Neural cell (in vitro differentiated cells): ENCODE data around the gene GRIN1. TPM values are rescaled to one million over a fixed set of nuclear protein-coding genes. Genes with fewer than 3 reads are reported as not detected.

Experiments used
- H2AFZ ChIP-seq: fragments of 200-600, 300-800 bp; sonication (generic), shearing (Covaris generic); 2 replicates; pipeline ENCODE4 v1.6.0; 2014; ENCODE audit warnings: low read depth, mild to moderate bottlenecking, antibody characterized with exemption, low read length, moderate library complexity
- H3F3A ChIP-seq: fragments of 200-600 bp; shearing (Covaris generic); 2 replicates; pipeline ENCODE4 v1.6.1; 2016; ENCODE audit warnings: mild to moderate bottlenecking, moderate library complexity, mixed read lengths, antibody characterized with exemption, low read length; ENCODE audit not compliant: insufficient read depth, poor library complexity, severe bottlenecking
- H3K27ac ChIP-seq: fragments of 200-600, 300-800 bp; sonication (generic), shearing (Covaris generic); 2 replicates; pipeline ENCODE4 v1.5.1; 2014; ENCODE audit warnings: mild to moderate bottlenecking, low read length, moderate library complexity
- H3K27me3 ChIP-seq: fragments of 300-800, 200-600 bp; sonication (generic), shearing (Covaris generic); 2 replicates; pipeline ENCODE4 v1.6.0; 2014; ENCODE audit warnings: mild to moderate bottlenecking, low read depth, low read length, moderate library complexity; ENCODE audit not compliant: insufficient read depth
- H3K36me3 ChIP-seq: fragments of 300-800, 200-600 bp; sonication (generic), shearing (Covaris generic); 2 replicates; pipeline ENCODE4 v1.5.1; 2014; ENCODE audit warnings: mild to moderate bottlenecking, antibody characterized with exemption, low read length, moderate library complexity; ENCODE audit not compliant: insufficient read depth
- H3K4me2 ChIP-seq: fragments of 300-800, 200-600 bp; sonication (generic), shearing (Covaris generic); 2 replicates; pipeline ENCODE4 v1.6.0; 2014; ENCODE audit warnings: mild to moderate bottlenecking, low read length
- H3K4me3 ChIP-seq: fragments of 300-800, 200-600 bp; sonication (generic), shearing (Covaris generic); 2 replicates; pipeline ENCODE4 v1.5.1; 2014; ENCODE audit warnings: mild to moderate bottlenecking, low read length, moderate library complexity
- H3K79me2 ChIP-seq: fragments of 200-600 bp; shearing (Covaris generic); replicated peaks from 2 replicates; pipeline ENCODE4 v1.6.0; 2014; ENCODE audit warnings: mild to moderate bottlenecking, low read length, moderate library complexity; ENCODE audit not compliant: insufficient read depth
- H3K9ac ChIP-seq: fragments of 300-800, 200-600 bp; sonication (generic), shearing (Covaris generic); 2 replicates; pipeline ENCODE4 v1.6.1; 2016; ENCODE audit warnings: mild to moderate bottlenecking, low read length, mixed read lengths
- H3K9me2 ChIP-seq: fragments of 200-600 bp; shearing (Covaris generic); 2 replicates; pipeline ENCODE4 v1.6.1; 2016; ENCODE audit warnings: mild to moderate bottlenecking, low read length, mixed read lengths; ENCODE audit not compliant: insufficient read depth
- H3K9me3 ChIP-seq: fragments of 200-600, 300-800 bp; sonication (generic), shearing (Covaris generic); 2 replicates; pipeline ENCODE4 v1.6.1; 2016; ENCODE audit warnings: mild to moderate bottlenecking, mixed run types, low read length, moderate library complexity, mixed read lengths
- H4K20me1 ChIP-seq: fragments of 200-600 bp; shearing (Covaris generic); 2 replicates; pipeline ENCODE4 v1.6.1; 2016; ENCODE audit warnings: mild to moderate bottlenecking, mixed run types; ENCODE audit not compliant: insufficient read depth
- CTCF ChIP-seq: fragments of 450-650 bp; IDR thresholded peaks from 2 replicates; pipeline ENCODE4 v1.5.1; 2014; ENCODE audit warnings: antibody characterized with exemption, mild to moderate bottlenecking, moderate library complexity; ENCODE audit not compliant: poor library complexity, severe bottlenecking
- EP300 ChIP-seq: fragments of 450-650 bp; conservative IDR thresholded peaks from 2 replicates; pipeline ENCODE4 v1.6.1; 2014; ENCODE audit warnings: antibody characterized with exemption, mild to moderate bottlenecking, moderate library complexity; ENCODE audit not compliant: poor library complexity, severe bottlenecking
- EZH2 ChIP-seq: fragments of 200-600, 300-800 bp; shearing (Covaris generic), sonication (generic); IDR thresholded peaks from 2 replicates; pipeline ENCODE4 v1.6.1; 2014; ENCODE audit warnings: antibody characterized with exemption, low read length, borderline replicate concordance, mild to moderate bottlenecking; ENCODE audit not compliant: insufficient read depth, poor library complexity, severe bottlenecking
- MXI1 ChIP-seq: fragments of 450-650 bp; conservative IDR thresholded peaks from 2 replicates; pipeline ENCODE4 v1.6.1; 2014; ENCODE audit warnings: antibody characterized with exemption, mild to moderate bottlenecking; ENCODE audit not compliant: poor library complexity, severe bottlenecking
- POLR2AphosphoS5 ChIP-seq: IDR thresholded peaks from 2 replicates; pipeline ENCODE4 v1.6.1; 2012
- RAD21 ChIP-seq: fragments of 450-650 bp; conservative IDR thresholded peaks from 2 replicates; pipeline ENCODE4 v1.6.1; 2014; ENCODE audit warnings: antibody characterized with exemption, mild to moderate bottlenecking, moderate library complexity
- SMC3 ChIP-seq: fragments of 450-650 bp; conservative IDR thresholded peaks from 2 replicates; pipeline ENCODE4 v1.6.1; 2014; ENCODE audit warnings: antibody characterized with exemption, mild to moderate bottlenecking, moderate library complexity; ENCODE audit not compliant: poor library complexity
- TAF1 ChIP-seq: IDR thresholded peaks from 2 replicates; pipeline ENCODE4 v1.6.1; 2012; ENCODE audit warnings: low read depth
- polyA plus RNA-seq: library from polyadenylated mRNA; depleted of rRNA; stranded (reverse); fragments of >200 nt; gene quantifications from 2 replicates; pipeline ENCODE4 v1.2.3, GENCODE V29; 2014
- TF ChIP-seq, protein P1 (sequence below): IDR thresholded peaks from 2 replicates; pipeline ENCODE4 v1.6.1; 2012; ENCODE audit warnings: borderline replicate concordance

Gene GRIN1
- polyA plus RNA-seq, 1 donor from 2014 or later, result 0.58 TPM

DNA sequence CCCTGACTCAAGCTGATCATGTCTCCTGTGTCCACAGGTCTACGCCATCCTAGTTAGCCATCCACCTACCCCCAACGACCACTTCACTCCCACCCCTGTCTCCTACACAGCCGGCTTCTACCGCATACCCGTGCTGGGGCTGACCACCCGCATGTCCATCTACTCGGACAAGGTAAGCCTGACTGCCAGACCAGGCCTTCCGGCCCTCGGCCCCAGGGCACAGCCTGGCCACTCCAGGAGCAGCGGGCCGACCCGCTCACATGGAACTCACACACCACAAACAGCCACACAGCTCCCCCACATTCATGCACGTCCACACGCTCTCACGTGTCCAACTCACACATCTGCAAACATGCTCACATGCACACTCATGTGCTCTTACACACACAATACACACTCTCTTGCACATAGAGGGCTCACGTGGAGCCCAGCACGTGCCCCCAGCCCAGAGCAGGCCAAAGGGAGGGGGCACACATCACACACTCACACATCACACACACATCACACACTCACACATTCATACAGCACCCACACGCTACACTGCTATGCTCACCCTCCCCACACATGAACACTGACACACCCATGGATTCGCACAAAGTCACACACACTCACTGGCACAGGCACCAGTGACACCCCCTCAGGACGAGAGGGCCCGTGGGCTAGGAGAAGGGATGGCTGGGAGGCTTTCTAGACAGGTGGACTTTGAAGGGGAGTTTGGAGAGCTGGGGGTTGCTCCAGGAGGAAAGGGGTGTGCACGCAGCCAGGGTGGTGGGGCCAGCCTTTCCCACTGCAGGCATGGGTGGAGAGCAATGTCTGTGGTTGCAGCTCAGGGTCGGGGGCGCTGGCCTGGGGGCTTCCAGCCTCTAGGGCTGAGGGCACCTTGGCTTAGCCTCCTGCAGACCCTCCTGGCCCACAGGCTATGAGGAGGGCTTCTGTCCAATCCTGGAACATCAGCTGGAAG is 3.3 kb downstream of the GRIN1 start:
- H4K20me1 ChIP-seq, result no peaks in the 10 kb centered on the region
- H2AFZ ChIP-seq, result no peak overlapping the region
- no peak for TF ChIP-seq POLR2AphosphoS5
- TF ChIP-seq MXI1, result no peak
- TF ChIP-seq SMC3, result no peak
- no peak for TF ChIP-seq EZH2
- no peak for TF ChIP-seq TAF1
- TF ChIP-seq EP300, result no peak
- no peak for TF ChIP-seq RAD21
- TF ChIP-seq CTCF, result no peak
- TF ChIP-seq, protein P1, sequence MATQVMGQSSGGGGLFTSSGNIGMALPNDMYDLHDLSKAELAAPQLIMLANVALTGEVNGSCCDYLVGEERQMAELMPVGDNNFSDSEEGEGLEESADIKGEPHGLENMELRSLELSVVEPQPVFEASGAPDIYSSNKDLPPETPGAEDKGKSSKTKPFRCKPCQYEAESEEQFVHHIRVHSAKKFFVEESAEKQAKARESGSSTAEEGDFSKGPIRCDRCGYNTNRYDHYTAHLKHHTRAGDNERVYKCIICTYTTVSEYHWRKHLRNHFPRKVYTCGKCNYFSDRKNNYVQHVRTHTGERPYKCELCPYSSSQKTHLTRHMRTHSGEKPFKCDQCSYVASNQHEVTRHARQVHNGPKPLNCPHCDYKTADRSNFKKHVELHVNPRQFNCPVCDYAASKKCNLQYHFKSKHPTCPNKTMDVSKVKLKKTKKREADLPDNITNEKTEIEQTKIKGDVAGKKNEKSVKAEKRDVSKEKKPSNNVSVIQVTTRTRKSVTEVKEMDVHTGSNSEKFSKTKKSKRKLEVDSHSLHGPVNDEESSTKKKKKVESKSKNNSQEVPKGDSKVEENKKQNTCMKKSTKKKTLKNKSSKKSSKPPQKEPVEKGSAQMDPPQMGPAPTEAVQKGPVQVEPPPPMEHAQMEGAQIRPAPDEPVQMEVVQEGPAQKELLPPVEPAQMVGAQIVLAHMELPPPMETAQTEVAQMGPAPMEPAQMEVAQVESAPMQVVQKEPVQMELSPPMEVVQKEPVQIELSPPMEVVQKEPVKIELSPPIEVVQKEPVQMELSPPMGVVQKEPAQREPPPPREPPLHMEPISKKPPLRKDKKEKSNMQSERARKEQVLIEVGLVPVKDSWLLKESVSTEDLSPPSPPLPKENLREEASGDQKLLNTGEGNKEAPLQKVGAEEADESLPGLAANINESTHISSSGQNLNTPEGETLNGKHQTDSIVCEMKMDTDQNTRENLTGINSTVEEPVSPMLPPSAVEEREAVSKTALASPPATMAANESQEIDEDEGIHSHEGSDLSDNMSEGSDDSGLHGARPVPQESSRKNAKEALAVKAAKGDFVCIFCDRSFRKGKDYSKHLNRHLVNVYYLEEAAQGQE, result no peak
- H3K27me3 ChIP-seq, result peaks cover 65% of the 10 kb centered on the region
- H3K9ac ChIP-seq, result no peak overlapping the region
- no peak overlapping the region for H3K4me2 ChIP-seq
- no peaks in the 10 kb centered on the region for H3K9me3 ChIP-seq
- no peaks in the 10 kb centered on the region for H3K36me3 ChIP-seq
- no peak overlapping the region for H3K4me3 ChIP-seq
- no peaks in the 10 kb centered on the region for H3K79me2 ChIP-seq
- H3K9me2 ChIP-seq, result no peaks in the 10 kb centered on the region
- no peaks in the 10 kb centered on the region for H3F3A ChIP-seq
- H3K27ac ChIP-seq, result no peak overlapping the region

- Histone ChIP-seq H3K9ac (no peak overlapping the region), H3K79me2 (no peaks in the 10 kb centered on the region), H3F3A (no peaks in the 10 kb centered on the region), H3K27me3 (peaks cover 55% of the 10 kb centered on the region), H3K36me3 (no peaks in the 10 kb centered on the region), H3K9me2 (no peaks in the 10 kb centered on the region), H2AFZ (no peak overlapping the region), H4K20me1 (no peaks in the 10 kb centered on the region), H3K27ac (no peak overlapping the region), H3K4me3 (no peak overlapping the region), H3K4me2 (no peak overlapping the region), H3K9me3 (no peaks in the 10 kb centered on the region)
- no peak for TF ChIP-seq POLR2AphosphoS5
- no peak for TF ChIP-seq RAD21
- no peak for TF ChIP-seq MXI1
- TF ChIP-seq CTCF, result no peak
- TF ChIP-seq SMC3, result no peak
- TF ChIP-seq EZH2, result no peak
- no peak for TF ChIP-seq EP300
- no peak for TF ChIP-seq TAF1
- TF ChIP-seq, protein P1, result no peak
These were observed 4.5 kb downstream of the GRIN1 start for GRCh38 chr9:137143459-137143858.
